ENCODE results near the gene ENPP1. TPM values are rescaled to one million over a fixed set of nuclear protein-coding genes. Genes with fewer than 3 reads are reported as not detected.

Gene ENPP1
- total RNA-seq, 6 donors from 2014 or later, result 0.89 to 2.4 (median 1.5) TPM

GRCh38 chr6:131781687-131782086, 26.1 kb upstream of the ENPP1 start:
- no peak for TF ChIP-seq POLR2A (IDR thresholded peaks at IDR 0.05)
- TF ChIP-seq EP300 (IDR thresholded peaks at IDR 0.05), result no peak
- no peak for TF ChIP-seq POLR2AphosphoS5 (IDR thresholded peaks at IDR 0.05)
- TF ChIP-seq, protein P1, sequence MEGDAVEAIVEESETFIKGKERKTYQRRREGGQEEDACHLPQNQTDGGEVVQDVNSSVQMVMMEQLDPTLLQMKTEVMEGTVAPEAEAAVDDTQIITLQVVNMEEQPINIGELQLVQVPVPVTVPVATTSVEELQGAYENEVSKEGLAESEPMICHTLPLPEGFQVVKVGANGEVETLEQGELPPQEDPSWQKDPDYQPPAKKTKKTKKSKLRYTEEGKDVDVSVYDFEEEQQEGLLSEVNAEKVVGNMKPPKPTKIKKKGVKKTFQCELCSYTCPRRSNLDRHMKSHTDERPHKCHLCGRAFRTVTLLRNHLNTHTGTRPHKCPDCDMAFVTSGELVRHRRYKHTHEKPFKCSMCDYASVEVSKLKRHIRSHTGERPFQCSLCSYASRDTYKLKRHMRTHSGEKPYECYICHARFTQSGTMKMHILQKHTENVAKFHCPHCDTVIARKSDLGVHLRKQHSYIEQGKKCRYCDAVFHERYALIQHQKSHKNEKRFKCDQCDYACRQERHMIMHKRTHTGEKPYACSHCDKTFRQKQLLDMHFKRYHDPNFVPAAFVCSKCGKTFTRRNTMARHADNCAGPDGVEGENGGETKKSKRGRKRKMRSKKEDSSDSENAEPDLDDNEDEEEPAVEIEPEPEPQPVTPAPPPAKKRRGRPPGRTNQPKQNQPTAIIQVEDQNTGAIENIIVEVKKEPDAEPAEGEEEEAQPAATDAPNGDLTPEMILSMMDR (IDR thresholded peaks at IDR 0.05), result no peak
- no peak overlapping the region for H3K4me3 ChIP-seq
- no peaks in the 10 kb centered on the region for H3K9me3 ChIP-seq
- ATAC-seq (ENCODE audit: low FRiP score in 2 of 2) (no peak), DNase-seq (no peak)
- H3K27me3 ChIP-seq, result no peaks in the 10 kb centered on the region
- WGBS, 2 donors, result 67 to 74% methylated on average over 3 of the region's 3 CpGs
- H3K4me1 ChIP-seq, result no peaks in the 10 kb centered on the region
- H3K36me3 ChIP-seq, result no peaks in the 10 kb centered on the region
- no peak overlapping the region for H3K27ac ChIP-seq

DNA sequence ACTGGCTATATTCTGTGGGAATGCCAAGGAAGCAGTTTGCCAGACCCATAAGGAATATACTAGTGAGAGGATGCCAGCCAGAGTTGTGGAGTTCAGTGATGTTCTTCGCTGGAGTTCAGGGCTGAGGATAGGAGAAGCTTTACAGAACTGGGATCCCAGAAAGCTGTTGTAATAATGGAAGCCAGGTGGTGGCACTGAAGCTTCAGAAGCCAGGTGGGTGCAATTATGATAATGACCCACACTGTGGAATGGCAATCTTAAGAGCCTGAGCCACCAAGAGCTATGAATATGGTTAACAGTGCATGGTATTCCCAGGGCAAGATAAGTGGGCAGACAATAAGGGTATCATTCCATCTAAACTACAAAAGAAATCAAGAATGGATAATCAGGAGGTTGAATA, 25.1 kb upstream of the ENPP1 start:
- no peak for ATAC-seq (ENCODE audit: low FRiP score in 2 of 2)
- Histone ChIP-seq H3K27me3 (no peaks in the 10 kb centered on the region), H3K9me3 (no peaks in the 10 kb centered on the region), H3K4me3 (no peak overlapping the region), H3K36me3 (no peaks in the 10 kb centered on the region), H3K4me1 (no peaks in the 10 kb centered on the region), H3K27ac (no peak overlapping the region)
- WGBS, 2 donors, result 87 to 88% methylated on average over 1 of the region's 1 CpG
- DNase-seq, result no peak
- TF ChIP-seq POLR2AphosphoS5 (IDR thresholded peaks at IDR 0.05) (no peak), POLR2A (IDR thresholded peaks at IDR 0.05) (no peak), EP300 (IDR thresholded peaks at IDR 0.05) (no peak)
- TF ChIP-seq, protein P1 (IDR thresholded peaks at IDR 0.05), result no peak

DNA sequence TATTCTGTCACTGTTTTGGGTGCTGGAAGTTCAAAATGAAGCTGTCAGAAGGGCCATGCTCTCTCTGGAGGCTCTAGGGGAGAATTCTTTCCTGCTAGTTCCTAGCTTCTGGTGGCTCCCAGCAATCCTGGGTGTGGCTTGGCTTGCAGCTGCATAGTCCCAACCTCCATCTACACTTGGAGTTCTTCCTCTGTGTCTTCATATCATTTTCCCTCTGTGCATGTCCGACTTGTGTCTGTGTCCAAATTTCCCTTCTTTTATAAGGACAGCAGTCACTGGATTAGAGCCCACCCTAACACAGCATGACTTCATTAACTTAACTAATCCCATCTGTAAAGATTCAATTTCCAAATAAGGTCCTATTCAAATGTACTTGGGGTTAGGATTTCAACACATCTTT, 23.3 kb upstream of the ENPP1 start:
- DNase-seq, result no peak

GRCh38 chr6:131787079-131787478, 20.7 kb upstream of the ENPP1 start:
- ATAC-seq (ENCODE audit: low FRiP score in 2 of 2), result no peak
- Histone ChIP-seq H3K9me3 (no peaks in the 10 kb centered on the region), H3K27me3 (no peaks in the 10 kb centered on the region), H3K36me3 (no peaks in the 10 kb centered on the region), H3K4me3 (no peak overlapping the region), H3K4me1 (peaks cover 0 to 6% (median 0%) of the 10 kb centered on the region in 4 donors), H3K27ac (no peak overlapping the region)
- TF ChIP-seq EP300 (IDR thresholded peaks at IDR 0.05), result no peak
- no peak for TF ChIP-seq POLR2AphosphoS5 (IDR thresholded peaks at IDR 0.05)
- no peak for TF ChIP-seq POLR2A (IDR thresholded peaks at IDR 0.05)
- TF ChIP-seq, protein P1 (IDR thresholded peaks at IDR 0.05), result no peak
- no peak for DNase-seq

More for the DNA sequence above, 23.3 kb upstream of the ENPP1 start:
- ATAC-seq (ENCODE audit: low FRiP score in 2 of 2), result peak in 1 of 2 donors; percentile 68
- Histone ChIP-seq H3K4me3 (no peak overlapping the region), H3K36me3 (no peaks in the 10 kb centered on the region), H3K4me1 (peaks cover 0 to 6% (median 0%) of the 10 kb centered on the region in 4 donors), H3K27me3 (no peaks in the 10 kb centered on the region), H3K27ac (no peak overlapping the region), H3K9me3 (no peaks in the 10 kb centered on the region)
- 72 to 83% methylated on average over 1 of the region's 1 CpG for WGBS, 2 donors
- no peak for TF ChIP-seq POLR2AphosphoS5 (IDR thresholded peaks at IDR 0.05)
- TF ChIP-seq POLR2A (IDR thresholded peaks at IDR 0.05), result no peak
- TF ChIP-seq EP300 (IDR thresholded peaks at IDR 0.05), result no peak
- TF ChIP-seq, protein P1 (IDR thresholded peaks at IDR 0.05), result no peak

Data from upper lobe of left lung (tissue), 6 donors.